ENCODE measurements around the gene NTN1.

Gene NTN1

GRCh38 chr17:9291912-9292560 lies 270.7 kb downstream of the NTN1 start:
- TF ChIP-seq CTCF (IDR thresholded peaks at IDR 0.05; ENCODE audit: unreplicated experiment in 3 of 3), result peak; percentile 63 to 71 (median 67)
- H3K4me3 Mint-ChIP-seq, result no peak overlapping the region
- H3K27me3 Mint-ChIP-seq (ENCODE audit: low read depth), result no peaks in the 10 kb centered on the region
- H3K27ac Mint-ChIP-seq, result peak overlapping the region in 1 of 3 experiments; percentile 33
- H3K36me3 Mint-ChIP-seq (ENCODE audit: low read depth), result no peaks in the 10 kb centered on the region
- H3K4me1 Mint-ChIP-seq, result peaks cover 26% of the 10 kb centered on the region
- H3K9me3 Mint-ChIP-seq, result no peaks in the 10 kb centered on the region

DNA sequence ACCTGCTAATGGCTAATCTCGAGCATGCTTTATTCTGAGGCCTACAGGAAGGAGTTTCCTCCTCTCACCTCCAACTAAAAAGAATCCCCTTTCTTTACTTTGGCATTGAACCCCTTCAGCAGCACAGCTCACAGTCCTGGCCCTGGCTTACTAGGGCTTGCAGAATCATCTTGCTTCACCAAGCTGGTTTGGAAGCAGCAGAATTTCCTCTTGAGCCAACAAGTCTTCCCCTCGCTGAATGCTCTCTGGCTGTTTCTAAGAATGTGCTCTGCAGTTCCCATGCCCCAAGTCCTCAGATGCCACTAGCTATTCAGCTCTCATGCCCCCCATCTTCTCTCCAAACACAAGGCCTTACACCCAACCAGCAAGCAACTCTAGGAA lies 271.2 kb downstream of the NTN1 start:
- no peak for TF ChIP-seq CTCF (IDR thresholded peaks at IDR 0.05; ENCODE audit: unreplicated experiment in 3 of 3)
- Mint-ChIP-seq H3K27me3 (ENCODE audit: low read depth) (no peaks in the 10 kb centered on the region), H3K4me1 (peaks cover 26% of the 10 kb centered on the region), H3K36me3 (ENCODE audit: low read depth) (no peaks in the 10 kb centered on the region), H3K4me3 (no peak overlapping the region), H3K27ac (peak overlapping the region in 1 of 3 experiments; percentile 9), H3K9me3 (no peaks in the 10 kb centered on the region)

Measured in nephron (organoid).